Right ventricle myocardium inferior (tissue), 1 donor: Measurements from ENCODE around the gene WBP1L. TPM values are rescaled to one million over a fixed set of nuclear protein-coding genes. Genes with fewer than 3 reads are reported as not detected.
"Not testable (repeated sequence)": the region's sequence is repeated elsewhere in the genome, so short reads cannot be mapped to it uniquely, and the experiment has no call there.

ENCODE experiments used
- ATAC-seq: fragments of 200-7000 bp; cut with Tn5 transposase; one replicate; pipeline ENCODE4 v1.9.1; 2020; ENCODE audit warnings: mild to moderate bottlenecking, moderate library complexity
- DNase-seq: peaks from one replicate; pipeline ENCODE4 v3.0.0; 2021; ENCODE audit errors: missing footprints
- intact Hi-C: fragments of 100-400 bp; cut with DNase I; formaldehyde crosslinking; loops from one replicate; pipeline ENCODE4 v1.11.0; 2022
- total RNA-seq: library from RNA; stranded (reverse); fragmentation: NEBNext Ultra II Directional; extraction: Animal tissue kit (Norgen Biotek cat#: 25700); gene quantifications from one replicate; pipeline ENCODE4 v1.2.1, GENCODE V29; 2021
- donor health status: DM: no; HTN: yes; CAD: no; lungs with severe emphysema.

Gene WBP1L
- total RNA-seq, 1 donor from 2014 or later = 25.9 TPM

GRCh38 chr10:102814873-102815661 is 71.3 kb downstream of the WBP1L start:
- intact Hi-C loops = loop anchor here (5.0 kb wide), 3 partner anchors 38 to 73 kb away; partner anchors contain the start of gene WBP1L
- peak; percentile 90 for DNase-seq
- peak; percentile 33 for ATAC-seq

DNA sequence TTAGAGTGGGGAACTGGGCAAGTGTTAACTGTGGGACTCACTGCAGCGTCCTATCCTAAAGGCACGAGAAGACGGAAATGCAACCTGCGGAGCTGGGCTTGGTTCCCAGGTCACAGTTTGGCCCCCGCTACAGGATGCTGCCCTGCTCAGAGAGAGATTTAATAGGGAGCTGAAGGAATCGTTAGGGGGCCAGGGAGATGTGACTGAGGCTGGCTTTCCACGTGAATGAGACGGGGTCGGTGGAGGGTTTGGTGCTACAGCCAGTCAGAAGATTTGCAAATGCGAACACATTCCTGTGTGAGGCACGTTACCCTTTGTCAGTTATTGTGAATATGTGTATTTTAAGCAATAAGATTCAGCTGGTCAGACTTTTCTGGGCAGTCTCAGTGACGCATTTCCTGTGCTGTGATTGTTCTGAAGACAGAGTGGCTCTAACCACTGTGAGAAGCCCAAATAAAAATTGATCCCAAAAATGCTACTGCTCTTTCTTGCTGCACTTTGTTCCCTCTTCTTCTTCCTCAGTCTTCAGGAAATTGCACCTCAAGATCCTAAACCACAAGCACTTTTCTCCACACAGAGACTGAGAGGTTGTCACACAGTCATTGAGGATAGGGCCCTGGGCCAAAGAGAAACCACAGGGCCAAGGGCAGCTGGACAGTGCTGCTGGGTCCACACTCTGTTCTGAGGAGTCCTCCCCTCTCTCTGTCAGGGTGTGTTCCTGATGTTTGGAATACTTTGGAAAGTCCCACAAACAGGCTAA is 72.2 kb downstream of the WBP1L start:
- DNase-seq (peak; percentile 81), ATAC-seq (peak; percentile 65)
- intact Hi-C loops = loop anchor here (5.0 kb wide), 2 partner anchors 39 to 74 kb away; partner anchors contain the start of gene WBP1L

GRCh38 chr10:102817175-102817574 is 73.4 kb downstream of the WBP1L start:
- intact Hi-C loops = loop anchor here (5.0 kb wide), 2 partner anchors 40 to 75 kb away; partner anchors contain the start of gene WBP1L
- no peak for DNase-seq
- no peak for ATAC-seq

- DNase-seq = no peak
- peak; percentile 26 for ATAC-seq
- intact Hi-C loops = loop anchor here (5.0 kb wide), 2 partner anchors 42 to 77 kb away; partner anchors contain the start of gene WBP1L
Observed at GRCh38 chr10:102819054-102819453, 75.3 kb downstream of the WBP1L start.

- DNase-seq, ATAC-seq, intact Hi-C loops: not testable (repeated sequence)
Observed at GRCh38 chr10:102820008-102820407, 76.3 kb downstream of the WBP1L start.

GRCh38 chr10:102822222-102822621 is 78.5 kb downstream of the WBP1L start:
- intact Hi-C loops = no loop called here
- no peak for ATAC-seq

GRCh38 chr10:102824664-102825063 is 80.9 kb downstream of the WBP1L start:
- no peak for DNase-seq
- intact Hi-C loops = no loop called here
- ATAC-seq = no peak

More at GRCh38 chr10:102822222-102822621, 78.5 kb downstream of the WBP1L start:
- no peak for DNase-seq

- ATAC-seq (no peak), DNase-seq (no peak)
- intact Hi-C loops = no loop called here
Observed at GRCh38 chr10:102826148-102826796, 82.5 kb downstream of the WBP1L start.

DNA sequence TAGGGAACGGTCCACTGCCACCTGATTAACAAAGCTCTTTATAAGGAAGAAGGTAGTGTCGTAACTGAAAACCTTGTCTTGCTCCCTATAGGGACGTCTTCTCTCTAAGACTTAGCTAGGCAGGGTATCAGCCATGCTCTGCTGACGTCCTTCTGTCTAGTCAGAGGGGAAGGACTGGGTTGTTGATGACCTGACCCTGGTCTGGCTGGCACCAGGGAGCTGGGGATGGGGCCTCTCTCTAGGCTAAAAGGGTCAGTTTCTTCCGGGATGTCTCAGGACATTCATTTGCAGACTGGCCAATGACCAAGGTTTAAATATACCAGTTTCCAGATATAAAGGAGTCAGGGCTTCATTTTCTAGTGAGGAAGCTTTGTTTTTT is 83.8 kb downstream of the WBP1L start:
- DNase-seq (no peak), ATAC-seq (no peak)
- intact Hi-C loops = no loop called here

GRCh38 chr10:102831322-102832071 is 87.7 kb downstream of the WBP1L start:
- no peak for DNase-seq
- no peak for ATAC-seq
- intact Hi-C loops = no loop called here

- ATAC-seq (no peak), DNase-seq (no peak)
- intact Hi-C loops = no loop called here
Observed at GRCh38 chr10:102832248-102832647, 88.5 kb downstream of the WBP1L start.

GRCh38 chr10:102832987-102833386 is 89.2 kb downstream of the WBP1L start:
- ATAC-seq (no peak), DNase-seq (no peak)
- intact Hi-C loops = no loop called here

DNA sequence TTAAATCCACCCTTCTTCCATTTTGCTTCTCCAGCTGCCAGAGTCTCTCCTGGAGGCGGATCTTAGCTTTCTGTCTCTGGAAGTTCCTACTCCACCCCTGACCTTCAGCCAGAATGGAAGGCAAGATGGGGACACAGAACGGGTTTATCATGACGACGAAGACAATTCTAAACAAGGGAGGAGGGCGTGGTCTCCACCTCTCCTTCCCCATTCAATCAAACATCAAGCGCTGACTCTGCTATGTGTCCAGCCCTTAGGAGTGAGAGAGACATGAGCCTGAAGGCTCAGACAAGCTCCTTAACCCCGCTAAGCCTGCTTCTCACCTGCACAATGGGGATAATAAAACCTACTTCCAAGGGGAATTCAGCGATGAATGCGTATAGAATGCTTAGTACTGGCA is 90.4 kb downstream of the WBP1L start:
- ATAC-seq = no peak
- intact Hi-C loops = loop anchor here (2.0 kb wide), 2 partner anchors 67 to 105 kb away; no protein-coding TSS in a partner anchor
- no peak for DNase-seq

DNA sequence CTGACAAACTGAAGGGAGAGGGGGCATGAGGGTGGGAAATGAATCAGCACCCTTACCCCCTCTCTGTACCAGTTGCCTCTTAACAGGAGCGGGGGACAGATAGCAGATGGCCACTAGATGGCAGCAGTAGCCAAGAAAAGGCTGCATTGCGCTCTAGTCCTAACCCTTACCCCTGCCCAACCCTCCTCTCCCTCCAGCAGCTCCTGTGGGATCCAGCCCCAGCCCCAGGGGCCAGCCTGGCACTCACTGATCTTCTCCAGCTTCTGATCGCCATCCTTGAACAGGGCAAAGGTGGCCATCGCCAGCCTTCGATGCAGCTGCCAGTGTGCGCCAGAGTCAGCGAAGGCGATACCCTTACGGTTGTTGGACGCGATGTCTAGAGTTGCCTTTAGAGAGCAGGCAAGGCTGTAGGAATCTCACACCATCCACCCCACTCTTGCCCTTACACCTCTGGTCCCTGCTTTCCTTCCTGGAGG is 91.3 kb downstream of the WBP1L start:
- intact Hi-C loops = loop anchor here (1.0 to 5.0 kb wide), 4 partner anchors 66 to 407 kb away; no protein-coding TSS in a partner anchor
- DNase-seq (peak; percentile 73), ATAC-seq (peak; percentile 95)

DNA sequence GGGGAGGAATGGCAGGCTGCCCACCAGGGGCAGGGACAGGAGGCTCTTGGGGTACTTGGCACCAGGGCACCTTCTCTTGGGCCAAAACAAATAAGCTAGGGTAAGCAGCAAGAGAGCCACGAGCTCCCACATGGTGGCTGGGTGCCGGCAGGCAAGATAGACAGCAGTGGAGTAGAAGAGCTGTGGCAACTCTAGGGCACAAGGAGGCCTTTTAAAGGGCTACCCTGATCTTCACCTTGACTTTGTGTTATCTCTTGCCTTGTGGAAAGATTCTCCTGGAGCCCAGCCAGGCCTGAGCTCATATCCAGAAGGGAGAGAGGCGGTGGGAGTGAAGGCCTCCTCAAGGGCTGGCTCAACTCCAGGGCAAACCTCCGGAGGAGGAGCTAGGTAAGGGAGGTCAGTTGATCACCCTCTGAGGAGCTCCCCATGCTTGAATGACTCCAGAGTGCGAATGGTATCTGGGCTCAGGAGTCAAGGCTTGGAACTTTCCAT is 93.5 kb downstream of the WBP1L start, which contains the start of gene CYP17A1:
CYP17A1 (minus strand) TSS at position 184 of the 492 bp plus-strand sequence; CDS start at position 132, 52 bp downstream.
- intact Hi-C loops = loop anchor here (5.0 kb wide), 1 partner anchor 405 kb away; no protein-coding TSS in a partner anchor
- DNase-seq (no peak), ATAC-seq (no peak)

GRCh38 chr10:102838276-102838927 is 94.7 kb downstream of the WBP1L start:
- ATAC-seq, DNase-seq: not testable (repeated sequence)
- intact Hi-C loops = loop anchor here (5.0 kb wide), 1 partner anchor 404 kb away; no protein-coding TSS in a partner anchor

- intact Hi-C loops = no loop called here
- DNase-seq (no peak), ATAC-seq (no peak)
Observed at GRCh38 chr10:102841827-102842345, 98.1 kb downstream of the WBP1L start.
